Common myeloid progenitor, CD34-positive (primary cell): ENCODE data around the gene FDXACB1.
"Not testable (repeated sequence)": the region's sequence is repeated elsewhere in the genome, so short reads cannot be mapped to it uniquely, and the experiment has no call there.

Experiments
- CTCF ChIA-PET: fragments of 350-600 bp; sonication (Branson Sonifier 250); formaldehyde crosslinking; loops from one replicate; lab custom pipeline; 2021; ENCODE audit warnings: antibody characterized with exemption; lab: Charles Lee
- POLR2A ChIA-PET: fragments of 350-600 bp; sonication (Branson Sonifier 250); formaldehyde crosslinking; loops from one replicate; lab custom pipeline; 2021; ENCODE audit warnings: antibody characterized with exemption; lab: Charles Lee
- DNase-seq, 3 donors: peaks; one replicate each; pipeline versions ENCODE4 v3.0.0 to v3.0.0-alpha.2; 2013
- H3K27ac ChIP-seq, 2 experiments: 1 replicate in 1 of 2; 2 replicates in 1 of 2; pipeline ENCODE4 v1.7.0; 2013; ENCODE audit warnings: inconsistent platforms in 2 of 2, low read length in 2 of 2, mild to moderate bottlenecking in 2 of 2, low read depth in 1 of 2, moderate library complexity in 1 of 2; ENCODE audit not compliant: severe bottlenecking in 2 of 2, insufficient read depth in 1 of 2, poor library complexity in 1 of 2
- H3K27me3 ChIP-seq, 5 experiments: replicated peaks in 2 of 5; 1 replicate in 3 of 5; 2 replicates in 2 of 5; pipeline versions ENCODE4 v1.6.1 to v1.7.0; 2013; ENCODE audit warnings: low read length in 4 of 5, mild to moderate bottlenecking in 2 of 5, moderate library complexity in 2 of 5, inconsistent platforms in 1 of 5; ENCODE audit not compliant: insufficient read depth in 5 of 5, control insufficient read depth in 4 of 5
- H3K36me3 ChIP-seq, 4 experiments: 1 replicate in 2 of 4; 2 replicates in 2 of 4; pipeline versions ENCODE4 v1.6.1 to v1.7.0; 2013; ENCODE audit warnings: low read length in 3 of 4, control low read depth in 1 of 4, mild to moderate bottlenecking in 1 of 4; ENCODE audit not compliant: control insufficient read depth in 4 of 4, insufficient read depth in 4 of 4
- H3K4me1 ChIP-seq, 4 experiments: 1 replicate in 3 of 4; 2 replicates in 1 of 4; pipeline versions ENCODE4 v1.6.1 to v1.7.1; 2013; ENCODE audit warnings: low read length in 3 of 4, mild to moderate bottlenecking in 3 of 4, control low read depth in 1 of 4, inconsistent platforms in 1 of 4, moderate library complexity in 1 of 4; ENCODE audit not compliant: control insufficient read depth in 4 of 4, insufficient read depth in 4 of 4; ENCODE audit errors: control extremely low read depth in 1 of 4
- H3K4me3 ChIP-seq, 7 experiments: 1 replicate in 4 of 7; 2 replicates in 3 of 7; pipeline versions ENCODE4 v1.5.1 to v1.7.0; 2013; ENCODE audit warnings: mild to moderate bottlenecking in 7 of 7, low read length in 6 of 7, moderate library complexity in 6 of 7, inconsistent platforms in 2 of 7, low read depth in 2 of 7, control low read depth in 1 of 7; ENCODE audit not compliant: insufficient read depth in 4 of 7, control insufficient read depth in 1 of 7; ENCODE audit errors: extremely low read depth in 1 of 7
- H3K9me3 ChIP-seq, 5 experiments: 1 replicate in 4 of 5; 2 replicates in 1 of 5; pipeline versions ENCODE4 v1.6.1 to v1.7.1; 2013; ENCODE audit warnings: low read length in 4 of 5, mild to moderate bottlenecking in 2 of 5, inconsistent platforms in 1 of 5, low read depth in 1 of 5, moderate library complexity in 1 of 5; ENCODE audit not compliant: control insufficient read depth in 4 of 5, insufficient read depth in 2 of 5; ENCODE audit errors: control extremely low read depth in 1 of 5
- WGBS: methylation state at CpG from one replicate; pipeline ENCODE4 v1.1.5; 2013; ENCODE audit not compliant: insufficient coverage; 5-methylcytosine and 5-hydroxymethylcytosine counted together

FDXACB1 gene

GRCh38 chr11:111909378-111909777 is 30.4 kb upstream of the FDXACB1 start:
- H3K36me3 ChIP-seq = no peaks in the 10 kb centered on the region
- DNase-seq = no peak
- no peak overlapping the region for H3K4me3 ChIP-seq
- H3K27me3 ChIP-seq = peaks cover 14 to 46% (median 29%) of the 10 kb centered on the region in 5 experiments
- CTCF ChIA-PET = interaction anchor here (2.2 kb wide), 1 partner anchor 15 kb away, joined by 6 read pairs; no protein-coding TSS in a partner anchor
- peaks cover 0 to 3% (median 0%) of the 10 kb centered on the region in 5 experiments for H3K9me3 ChIP-seq
- no peak overlapping the region for H3K27ac ChIP-seq
- POLR2A ChIA-PET = no interaction called here
- no peaks in the 10 kb centered on the region for H3K4me1 ChIP-seq
- WGBS = 100% methylated on average over 4 of the region's 5 CpGs

GRCh38 chr11:111908639-111909305 is 29.8 kb upstream of the FDXACB1 start:
- CTCF ChIA-PET = interaction anchor here (2.2 kb wide), 1 partner anchor 16 kb away, joined by 6 read pairs; no protein-coding TSS in a partner anchor
- WGBS = 92% methylated on average over 5 of the region's 5 CpGs
- Histone ChIP-seq H3K4me1 (no peaks in the 10 kb centered on the region), H3K27me3 (peaks cover 9 to 40% (median 24%) of the 10 kb centered on the region in 5 experiments), H3K36me3 (no peaks in the 10 kb centered on the region), H3K27ac (no peak overlapping the region), H3K4me3 (no peak overlapping the region), H3K9me3 (peaks cover 0 to 3% (median 0%) of the 10 kb centered on the region in 5 experiments)
- no peak for DNase-seq
- POLR2A ChIA-PET = no interaction called here

- POLR2A ChIA-PET = no interaction called here
Observed at GRCh38 chr11:111906680-111907079, 27.7 kb upstream of the FDXACB1 start.

GRCh38 chr11:111905411-111905810 is 26.4 kb upstream of the FDXACB1 start:
- DNase-seq = no peak
- H3K36me3 ChIP-seq = no peaks in the 10 kb centered on the region
- H3K4me1 ChIP-seq = no peaks in the 10 kb centered on the region
- H3K4me3 ChIP-seq = no peak overlapping the region
- CTCF ChIA-PET = interaction anchor here (0.8 kb wide), 1 partner anchor 8 kb away, joined by 3 read pairs; no protein-coding TSS in a partner anchor
- peaks cover 0 to 8% (median 5%) of the 10 kb centered on the region in 5 experiments for H3K27me3 ChIP-seq
- POLR2A ChIA-PET = no interaction called here
- WGBS = 73% methylated on average over 2 of the region's 2 CpGs
- peaks cover 0 to 3% (median 0%) of the 10 kb centered on the region in 5 experiments for H3K9me3 ChIP-seq
- H3K27ac ChIP-seq = no peak overlapping the region

More at GRCh38 chr11:111906680-111907079, 27.7 kb upstream of the FDXACB1 start:
- peaks cover 0 to 3% (median 0%) of the 10 kb centered on the region in 5 experiments for H3K9me3 ChIP-seq
- H3K27ac ChIP-seq = no peak overlapping the region
- no peaks in the 10 kb centered on the region for H3K36me3 ChIP-seq
- peaks cover 3 to 20% (median 14%) of the 10 kb centered on the region in 5 experiments for H3K27me3 ChIP-seq
- CTCF ChIA-PET = no interaction called here
- H3K4me3 ChIP-seq = no peak overlapping the region
- H3K4me1 ChIP-seq = no peaks in the 10 kb centered on the region
- DNase-seq = no peak
- WGBS = no CpG with 5 or more reads among the region's 1 CpG

GRCh38 chr11:111886844-111887243 is 7.9 kb upstream of the FDXACB1 start:
- ChIA-PET CTCF (no interaction called here), POLR2A (no interaction called here)
- H3K36me3 ChIP-seq = peaks cover 0 to 3% (median under 1%) of the 10 kb centered on the region in 4 experiments
- DNase-seq = no peak
- no peaks in the 10 kb centered on the region for H3K9me3 ChIP-seq
- no peaks in the 10 kb centered on the region for H3K4me1 ChIP-seq
- no CpG with 5 or more reads among the region's 2 CpGs for WGBS
- H3K27ac ChIP-seq = no peak overlapping the region
- H3K4me3 ChIP-seq = no peak overlapping the region
- H3K27me3 ChIP-seq = no peaks in the 10 kb centered on the region

GRCh38 chr11:111886032-111886431 is 7.1 kb upstream of the FDXACB1 start:
- H3K4me1 ChIP-seq = no peaks in the 10 kb centered on the region
- ChIA-PET CTCF (no interaction called here), POLR2A (no interaction called here)
- WGBS = 40% methylated on average over 1 of the region's 4 CpGs
- H3K4me3 ChIP-seq = no peak overlapping the region
- peaks cover 0 to 3% (median under 1%) of the 10 kb centered on the region in 4 experiments for H3K36me3 ChIP-seq
- H3K9me3 ChIP-seq = no peaks in the 10 kb centered on the region
- H3K27me3 ChIP-seq = no peaks in the 10 kb centered on the region
- no peak for DNase-seq
- no peak overlapping the region for H3K27ac ChIP-seq

GRCh38 chr11:111885053-111885452 is 6.1 kb upstream of the FDXACB1 start:
- H3K4me3 ChIP-seq, H3K27me3 ChIP-seq, H3K36me3 ChIP-seq, H3K9me3 ChIP-seq, POLR2A ChIA-PET, H3K27ac ChIP-seq, DNase-seq, H3K4me1 ChIP-seq: not testable (repeated sequence)
- CTCF ChIA-PET = interaction anchor here (0.7 kb wide), 2 partner anchors 23 to 97 kb away, joined by 3 read pairs; no protein-coding TSS in a partner anchor
- WGBS = 100% methylated on average over 1 of the region's 4 CpGs
